ENCODE results near the gene PLB1. TPM values are rescaled to one million over a fixed set of nuclear protein-coding genes. Genes with fewer than 3 reads are reported as not detected.

PLB1 gene
- polyA plus RNA-seq, 1 donor from 2014 or later: 2.8 TPM

DNA sequence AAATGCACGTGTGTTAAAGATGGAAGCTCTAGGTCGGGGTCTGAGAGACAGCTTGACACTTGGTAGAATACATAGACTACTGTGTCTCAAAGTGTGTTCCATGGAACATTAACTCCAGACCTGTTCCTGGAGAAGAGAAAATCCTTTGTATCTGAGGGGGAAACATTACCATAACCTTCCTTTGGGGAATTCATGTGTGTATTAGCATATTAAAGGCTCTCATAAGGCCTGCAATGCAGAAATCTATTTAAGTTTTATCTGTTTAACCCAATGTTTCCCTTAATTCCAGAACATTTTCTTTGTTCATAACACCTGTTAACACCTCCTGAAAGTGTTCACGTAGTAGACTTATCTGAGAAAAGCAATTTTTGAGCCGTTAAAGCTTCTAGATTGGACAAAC is 99.5 kb downstream of the PLB1 start:
- H4K20me1 ChIP-seq (ENCODE audit: insufficient read depth): no peaks in the 10 kb centered on the region
- no peaks in the 10 kb centered on the region for H3K9me3 ChIP-seq (ENCODE audit: low read length)
- H3K9me2 ChIP-seq (ENCODE audit: insufficient read depth, low read length): no peaks in the 10 kb centered on the region
- no peak overlapping the region for H3K4me3 ChIP-seq (ENCODE audit: low read length)
- H3K27ac ChIP-seq (ENCODE audit: low read length): no peak overlapping the region
- H2AFZ ChIP-seq (ENCODE audit: low read depth, low read length): no peak overlapping the region
- no peaks in the 10 kb centered on the region for H3K79me2 ChIP-seq (replicated peaks; ENCODE audit: insufficient read depth, low read length)
- no peaks in the 10 kb centered on the region for H3F3A ChIP-seq (ENCODE audit: insufficient read depth, low read length, poor library complexity, severe bottlenecking)
- no peaks in the 10 kb centered on the region for H3K36me3 ChIP-seq (ENCODE audit: insufficient read depth, low read length)
- no peak for TF ChIP-seq SMC3 (conservative IDR thresholded peaks at IDR 0.05; ENCODE audit: poor library complexity)
- TF ChIP-seq EP300 (conservative IDR thresholded peaks at IDR 0.05; ENCODE audit: poor library complexity, severe bottlenecking): no peak
- no peak for TF ChIP-seq POLR2AphosphoS5 (IDR thresholded peaks at IDR 0.05)
- no peak for TF ChIP-seq CTCF (IDR thresholded peaks at IDR 0.05; ENCODE audit: poor library complexity, severe bottlenecking)
- no peak for TF ChIP-seq RAD21 (conservative IDR thresholded peaks at IDR 0.05)
- H3K4me2 ChIP-seq (ENCODE audit: low read length): no peak overlapping the region
- H3K27me3 ChIP-seq (ENCODE audit: insufficient read depth, low read depth, low read length): no peaks in the 10 kb centered on the region
- no peak overlapping the region for H3K9ac ChIP-seq (ENCODE audit: low read length)

- no peaks in the 10 kb centered on the region for H3K36me3 ChIP-seq (ENCODE audit: insufficient read depth, low read length)
- no peak overlapping the region for H3K27ac ChIP-seq (ENCODE audit: low read length)
- no peak overlapping the region for H2AFZ ChIP-seq (ENCODE audit: low read depth, low read length)
- no peaks in the 10 kb centered on the region for H3K27me3 ChIP-seq (ENCODE audit: insufficient read depth, low read depth, low read length)
- H3F3A ChIP-seq (ENCODE audit: insufficient read depth, low read length, poor library complexity, severe bottlenecking): no peaks in the 10 kb centered on the region
- H3K4me2 ChIP-seq (ENCODE audit: low read length): no peak overlapping the region
- TF ChIP-seq CTCF (IDR thresholded peaks at IDR 0.05; ENCODE audit: poor library complexity, severe bottlenecking): no peak
- no peak for TF ChIP-seq RAD21 (conservative IDR thresholded peaks at IDR 0.05)
- H3K79me2 ChIP-seq (replicated peaks; ENCODE audit: insufficient read depth, low read length): no peaks in the 10 kb centered on the region
- no peak overlapping the region for H3K4me3 ChIP-seq (ENCODE audit: low read length)
- no peaks in the 10 kb centered on the region for H4K20me1 ChIP-seq (ENCODE audit: insufficient read depth)
- H3K9ac ChIP-seq (ENCODE audit: low read length): no peak overlapping the region
- no peaks in the 10 kb centered on the region for H3K9me2 ChIP-seq (ENCODE audit: insufficient read depth, low read length)
- H3K9me3 ChIP-seq (ENCODE audit: low read length): no peaks in the 10 kb centered on the region
Measured at GRCh38 chr2:28598484-28598883, 102.6 kb downstream of the PLB1 start.

- Histone ChIP-seq H3K9me2 (ENCODE audit: insufficient read depth, low read length) (no peaks in the 10 kb centered on the region), H3K9me3 (ENCODE audit: low read length) (no peaks in the 10 kb centered on the region), H3K79me2 (replicated peaks; ENCODE audit: insufficient read depth, low read length) (no peaks in the 10 kb centered on the region), H3K27me3 (ENCODE audit: insufficient read depth, low read depth, low read length) (no peaks in the 10 kb centered on the region), H4K20me1 (ENCODE audit: insufficient read depth) (no peaks in the 10 kb centered on the region), H3K9ac (ENCODE audit: low read length) (no peak overlapping the region), H3K4me2 (ENCODE audit: low read length) (no peak overlapping the region), H3K27ac (ENCODE audit: low read length) (no peak overlapping the region), H3F3A (ENCODE audit: insufficient read depth, low read length, poor library complexity, severe bottlenecking) (no peaks in the 10 kb centered on the region), H3K36me3 (ENCODE audit: insufficient read depth, low read length) (no peaks in the 10 kb centered on the region), H3K4me3 (ENCODE audit: low read length) (no peak overlapping the region), H2AFZ (ENCODE audit: low read depth, low read length) (no peak overlapping the region)
- TF ChIP-seq SMC3 (conservative IDR thresholded peaks at IDR 0.05; ENCODE audit: poor library complexity) (no peak), TAF1 (IDR thresholded peaks at IDR 0.05; ENCODE audit: low read depth) (no peak), EP300 (conservative IDR thresholded peaks at IDR 0.05; ENCODE audit: poor library complexity, severe bottlenecking) (no peak), RAD21 (conservative IDR thresholded peaks at IDR 0.05) (no peak), CTCF (IDR thresholded peaks at IDR 0.05; ENCODE audit: poor library complexity, severe bottlenecking) (no peak)
Measured at GRCh38 chr2:28600181-28600580, 104.3 kb downstream of the PLB1 start.

Measured in neural cell (in vitro differentiated cells).